Measurements from ENCODE around the gene GLIPR2. TPM values are rescaled to one million over a fixed set of nuclear protein-coding genes. Genes with fewer than 3 reads are reported as not detected.
A peak's percentile ranks its signal among the peaks of the same experiment; 100 is the strongest.

The GLIPR2 gene
- polyA plus RNA-seq, 3 donors = 213 to 528 (median 520) TPM

- Histone ChIP-seq H3K36me3 (replicated peaks in 1 of 2; ENCODE audit: control insufficient read depth in 1 of 2, insufficient read depth in 2 of 2, low read length in 2 of 2) (peaks cover 21 to 43% of the 10 kb centered on the region in 2 donors), H2AFZ (ENCODE audit: insufficient read depth, low read depth, low read length, poor library complexity, severe bottlenecking) (no peak overlapping the region), H3K27ac (ENCODE audit: low read depth in 1 of 2, low read length in 2 of 2) (peak overlapping the region; percentile 93 to 99), H3K4me2 (replicated peaks; ENCODE audit: extremely low read depth, low read length, poor library complexity, severe bottlenecking) (peak overlapping the region; percentile 94), H3K9ac (ENCODE audit: insufficient read depth, low read length, poor library complexity, severe bottlenecking) (peak overlapping the region; percentile 60), H3K79me2 (ENCODE audit: insufficient read depth, low read length) (peaks cover 100% of the 10 kb centered on the region), H3K4me1 (ENCODE audit: control insufficient read depth in 1 of 2, insufficient read depth in 2 of 2, low read length in 2 of 2) (peaks cover 100% of the 10 kb centered on the region in 2 donors), H3K27me3 (ENCODE audit: control insufficient read depth in 2 of 2, insufficient read depth in 2 of 2, low read length in 2 of 2) (no peaks in the 10 kb centered on the region), H3K9me3 (replicated peaks in 1 of 2; ENCODE audit: control insufficient read depth in 1 of 2, insufficient read depth in 1 of 2, low read length in 2 of 2) (peaks cover 0 to 3% of the 10 kb centered on the region in 2 donors), H4K20me1 (ENCODE audit: insufficient read depth, low read length) (peaks cover 60% of the 10 kb centered on the region), H3K4me3 (replicated peaks in 1 of 3; ENCODE audit: low read depth in 2 of 3, low read length in 3 of 3) (peak overlapping the region; percentile 4 to 98 (median 29))
- 0% methylated on average over 2 of the region's 12 CpGs for WGBS (ENCODE audit: insufficient coverage)
- H3K9me3 Mint-ChIP-seq = peaks cover 0 to 3% (median 0%) of the 10 kb centered on the region in 7 donors
- intact Hi-C loops (cut with micrococcal nuclease) = no loop called here
- peaks cover 62 to 84% of the 10 kb centered on the region in 2 donors for H3K36me3 Mint-ChIP-seq
- H3K27ac Mint-ChIP-seq = peak overlapping the region; percentile 95 to 98 (median 98)
- TF ChIP-seq, protein P1, sequence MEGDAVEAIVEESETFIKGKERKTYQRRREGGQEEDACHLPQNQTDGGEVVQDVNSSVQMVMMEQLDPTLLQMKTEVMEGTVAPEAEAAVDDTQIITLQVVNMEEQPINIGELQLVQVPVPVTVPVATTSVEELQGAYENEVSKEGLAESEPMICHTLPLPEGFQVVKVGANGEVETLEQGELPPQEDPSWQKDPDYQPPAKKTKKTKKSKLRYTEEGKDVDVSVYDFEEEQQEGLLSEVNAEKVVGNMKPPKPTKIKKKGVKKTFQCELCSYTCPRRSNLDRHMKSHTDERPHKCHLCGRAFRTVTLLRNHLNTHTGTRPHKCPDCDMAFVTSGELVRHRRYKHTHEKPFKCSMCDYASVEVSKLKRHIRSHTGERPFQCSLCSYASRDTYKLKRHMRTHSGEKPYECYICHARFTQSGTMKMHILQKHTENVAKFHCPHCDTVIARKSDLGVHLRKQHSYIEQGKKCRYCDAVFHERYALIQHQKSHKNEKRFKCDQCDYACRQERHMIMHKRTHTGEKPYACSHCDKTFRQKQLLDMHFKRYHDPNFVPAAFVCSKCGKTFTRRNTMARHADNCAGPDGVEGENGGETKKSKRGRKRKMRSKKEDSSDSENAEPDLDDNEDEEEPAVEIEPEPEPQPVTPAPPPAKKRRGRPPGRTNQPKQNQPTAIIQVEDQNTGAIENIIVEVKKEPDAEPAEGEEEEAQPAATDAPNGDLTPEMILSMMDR (IDR thresholded peaks at IDR 0.05) = no peak
- DNase-seq = peak; percentile 53 to 83 (median 69)
- H3K27me3 Mint-ChIP-seq (ENCODE audit: low read depth in 3 of 3) = peaks cover 0 to 4% (median 0%) of the 10 kb centered on the region in 3 donors
- peak overlapping the region; percentile 68 to 87 for H3K4me3 Mint-ChIP-seq
- H3K4me1 Mint-ChIP-seq = peaks cover 100% of the 10 kb centered on the region
Observed at GRCh38 chr9:36142510-36143244, 6.1 kb downstream of the GLIPR2 start.

- Histone ChIP-seq H3K27ac (ENCODE audit: low read depth in 1 of 2, low read length in 2 of 2) (peak overlapping the region; percentile 93 to 99), H3K9ac (ENCODE audit: insufficient read depth, low read length, poor library complexity, severe bottlenecking) (peak overlapping the region; percentile 60), H4K20me1 (ENCODE audit: insufficient read depth, low read length) (peaks cover 57% of the 10 kb centered on the region), H3K79me2 (ENCODE audit: insufficient read depth, low read length) (peaks cover 99% of the 10 kb centered on the region), H3K4me2 (replicated peaks; ENCODE audit: extremely low read depth, low read length, poor library complexity, severe bottlenecking) (peak overlapping the region; percentile 94), H3K27me3 (ENCODE audit: control insufficient read depth in 2 of 2, insufficient read depth in 2 of 2, low read length in 2 of 2) (no peaks in the 10 kb centered on the region), H2AFZ (ENCODE audit: insufficient read depth, low read depth, low read length, poor library complexity, severe bottlenecking) (no peak overlapping the region), H3K9me3 (replicated peaks in 1 of 2; ENCODE audit: control insufficient read depth in 1 of 2, insufficient read depth in 1 of 2, low read length in 2 of 2) (peaks cover 0 to 3% of the 10 kb centered on the region in 2 donors), H3K4me1 (ENCODE audit: control insufficient read depth in 1 of 2, insufficient read depth in 2 of 2, low read length in 2 of 2) (peaks cover 100% of the 10 kb centered on the region in 2 donors), H3K4me3 (replicated peaks in 1 of 3; ENCODE audit: low read depth in 2 of 3, low read length in 3 of 3) (peak overlapping the region in 1 of 3 experiments; percentile 98), H3K36me3 (replicated peaks in 1 of 2; ENCODE audit: control insufficient read depth in 1 of 2, insufficient read depth in 2 of 2, low read length in 2 of 2) (peaks cover 22 to 48% of the 10 kb centered on the region in 2 donors)
- WGBS (ENCODE audit: insufficient coverage) = 56% methylated on average over 13 of the region's 13 CpGs
- TF ChIP-seq, protein P1 (IDR thresholded peaks at IDR 0.05) = no peak
- peak overlapping the region; percentile 95 to 98 (median 98) for H3K27ac Mint-ChIP-seq
- peaks cover 100% of the 10 kb centered on the region for H3K4me1 Mint-ChIP-seq
- DNase-seq = no peak
- peaks cover 0 to 3% (median 0%) of the 10 kb centered on the region in 7 donors for H3K9me3 Mint-ChIP-seq
- intact Hi-C loops (cut with micrococcal nuclease) = no loop called here
- peak overlapping the region; percentile 68 to 87 for H3K4me3 Mint-ChIP-seq
- peaks cover 65 to 90% of the 10 kb centered on the region in 2 donors for H3K36me3 Mint-ChIP-seq
- H3K27me3 Mint-ChIP-seq (ENCODE audit: low read depth in 3 of 3) = peaks cover 0 to 4% (median 0%) of the 10 kb centered on the region in 3 donors
Observed at GRCh38 chr9:36143245-36143641, 6.7 kb downstream of the GLIPR2 start.
